Fibroblast of mammary gland (primary cell): ENCODE measurements around the gene WDR37.

Source experiments
- DNase-seq: peaks from one replicate; pipeline ENCODE4 v3.0.0-alpha.2; 2010; ENCODE audit warnings: low read depth
- H3K4me3 ChIP-seq: 2 replicates; pipeline ENCODE4 v1.5.1; 2011; ENCODE audit warnings: low read depth, mild to moderate bottlenecking, low read length, moderate library complexity; ENCODE audit not compliant: control insufficient read depth
- CTCF ChIP-seq: conservative IDR thresholded peaks from 2 replicates; pipeline ENCODE4 v1.5.1; 2011; ENCODE audit warnings: low read depth, low read length, inconsistent platforms; ENCODE audit not compliant: control insufficient read depth, insufficient read depth

Gene WDR37

GRCh38 chr10:1151076-1152033 is 95.2 kb downstream of the WDR37 start:
- DNase-seq: peak; percentile 13
- no peak for TF ChIP-seq CTCF
- H3K4me3 ChIP-seq: no peak overlapping the region

- H3K4me3 ChIP-seq: no peak overlapping the region
- DNase-seq: no peak
- no peak for TF ChIP-seq CTCF
These were observed 96.4 kb downstream of the WDR37 start for GRCh38 chr10:1152386-1153250.

GRCh38 chr10:1153251-1153763 is 97.1 kb downstream of the WDR37 start:
- no peak overlapping the region for H3K4me3 ChIP-seq
- no peak for DNase-seq
- no peak for TF ChIP-seq CTCF

GRCh38 chr10:1153805-1154351 is 97.7 kb downstream of the WDR37 start:
- DNase-seq: no peak

GRCh38 chr10:1154531-1155295 is 98.5 kb downstream of the WDR37 start:
- no peak for DNase-seq
- TF ChIP-seq CTCF: no peak
- H3K4me3 ChIP-seq: no peak overlapping the region

More at GRCh38 chr10:1153805-1154351, 97.7 kb downstream of the WDR37 start:
- no peak overlapping the region for H3K4me3 ChIP-seq
- TF ChIP-seq CTCF: no peak
